PC-3 (cell line): Measurements from ENCODE around the gene HTRA2. TPM values are rescaled to one million over a fixed set of nuclear protein-coding genes. Genes with fewer than 3 reads are reported as not detected.

Experiments
- ATAC-seq: fragments of 200-7000 bp; cut with Tn5 transposase; 2 replicates; pipeline ENCODE4 v1.9.1; 2020; ENCODE audit warnings: mild to moderate bottlenecking, moderate library complexity
- BruUV-seq: library from RNA; stranded (reverse); fragments of 400-500 nt; replicated peaks from 2 replicates; lab custom pipeline; 2021; lab: Mats Ljungman, UMichigan
- CTCF ChIA-PET: fragments of 300-600 bp; sonication (Branson Sonifier 250); formaldehyde crosslinking; loops from one replicate; lab custom pipeline; 2022; ENCODE audit warnings: antibody characterized with exemption; lab: Charles Lee
- POLR2A ChIA-PET: fragments of 300-600 bp; sonication (Branson Sonifier 250); formaldehyde crosslinking; loops from one replicate; lab custom pipeline; 2022; ENCODE audit warnings: antibody characterized with exemption; ENCODE audit not compliant: unreplicated experiment; lab: Charles Lee
- DNase-seq: peaks from one replicate; pipeline ENCODE4 v3.0.0-alpha.2; 2015
- H2AFZ ChIP-seq: fragments of 300-600 bp; sonication (generic); 2 replicates; pipeline ENCODE4 v1.6.0; 2016; ENCODE audit warnings: antibody characterized with exemption, low read length
- H3F3A ChIP-seq: fragments of 300-600 bp; sonication (generic); one replicate; pipeline ENCODE4 v1.6.0; 2017; ENCODE audit warnings: antibody characterized with exemption, low read length, control low read depth, mild to moderate bottlenecking; ENCODE audit not compliant: unreplicated experiment
- H3K27ac ChIP-seq: fragments of 300-600 bp; sonication (generic); 2 replicates; pipeline ENCODE4 v1.5.1; 2016; ENCODE audit warnings: mild to moderate bottlenecking, low read length
- H3K27me3 ChIP-seq: fragments of 300-600 bp; sonication (generic); 2 replicates; pipeline ENCODE4 v1.6.1; 2016; ENCODE audit warnings: low read length, mixed read lengths
- H3K36me3 ChIP-seq: fragments of 300-600 bp; sonication (generic); 2 replicates; pipeline ENCODE4 v1.6.1; 2016; ENCODE audit warnings: low read depth, mixed run types, low read length, mixed read lengths
- H3K4me1 ChIP-seq: fragments of 300-600 bp; sonication (generic); 2 replicates; pipeline ENCODE4 v1.5.1; 2016; ENCODE audit warnings: low read length; ENCODE audit not compliant: insufficient read depth
- H3K4me2 ChIP-seq: fragments of 300-600 bp; sonication (generic); 2 replicates; pipeline ENCODE4 v1.6.0; 2016; ENCODE audit warnings: low read length
- H3K4me3 ChIP-seq: fragments of 300-600 bp; sonication (generic); 2 replicates; pipeline ENCODE4 v1.5.1; 2016; ENCODE audit warnings: mild to moderate bottlenecking, low read length, mixed read lengths
- H3K79me2 ChIP-seq: fragments of 300-600 bp; sonication (generic); 2 replicates; pipeline ENCODE4 v1.6.1; 2017; ENCODE audit warnings: low read length, mixed read lengths
- H3K9ac ChIP-seq: fragments of 300-600 bp; sonication (generic); 2 replicates; pipeline ENCODE4 v1.6.0; 2016; ENCODE audit warnings: mild to moderate bottlenecking, low read length
- H3K9me2 ChIP-seq: fragments of 300-600 bp; sonication (generic); replicated peaks from 2 replicates; pipeline ENCODE4 v1.6.1; 2016; ENCODE audit warnings: mixed run types, low read length, mixed read lengths
- H3K9me3 ChIP-seq: fragments of 300-600 bp; sonication (generic); 2 replicates; pipeline ENCODE4 v1.6.1; 2016; ENCODE audit warnings: low read length, mixed read lengths
- H4K20me1 ChIP-seq: fragments of 300-600 bp; sonication (generic); 2 replicates; pipeline ENCODE4 v1.6.1; 2016; ENCODE audit warnings: low read length, mixed read lengths
- CTCF ChIP-seq: fragments of 300-600 bp; sonication (generic); conservative IDR thresholded peaks from 2 replicates; pipeline ENCODE4 v1.5.1; 2017; ENCODE audit warnings: antibody characterized with exemption, low read depth, mild to moderate bottlenecking, low read length
- EZH2 ChIP-seq: fragments of 300-600 bp; sonication (generic); IDR thresholded peaks from one replicate; pipeline ENCODE4 v1.6.1; 2017; ENCODE audit warnings: antibody characterized with exemption, mild to moderate bottlenecking, low read length; ENCODE audit not compliant: unreplicated experiment
- EZH2phosphoT487 ChIP-seq: fragments of 300-600 bp; sonication (generic); IDR thresholded peaks from 2 replicates; pipeline ENCODE4 v1.6.1; 2018; ENCODE audit warnings: mild to moderate bottlenecking, antibody characterized with exemption, low read length, borderline replicate concordance
- intact Hi-C: fragments of 100-400 bp; cut with micrococcal nuclease; formaldehyde crosslinking; loops from 2 replicates; pipeline ENCODE4 v1.9.0; 2023
- total RNA-seq: library from RNA; depleted of rRNA; stranded (reverse); fragments of >200 nt; gene quantifications from 2 replicates; pipeline ENCODE4 v1.2.3, GENCODE V29; 2014

Gene HTRA2
- total RNA-seq, 1 experiment from 2014 or later = 71.8 TPM

GRCh38 chr2:74503506-74504475, 25.9 kb upstream of the HTRA2 start:
- intact Hi-C loops = no loop called here
- ATAC-seq (no peak), DNase-seq (no peak)
- TF ChIP-seq CTCF = no peak
- TF ChIP-seq EZH2phosphoT487 = no peak
- no peak for TF ChIP-seq EZH2
- CTCF ChIA-PET = no interaction called here
- H3K4me1 ChIP-seq = peaks cover 24% of the 10 kb centered on the region
- H3F3A ChIP-seq = no peaks in the 10 kb centered on the region
- no peak overlapping the region for H3K4me3 ChIP-seq
- H3K27ac ChIP-seq = no peak overlapping the region
- H3K9ac ChIP-seq = no peak overlapping the region
- no peaks in the 10 kb centered on the region for H4K20me1 ChIP-seq
- H3K9me2 ChIP-seq = no peaks in the 10 kb centered on the region
- POLR2A ChIA-PET = no interaction called here
- peaks cover 7% of the 10 kb centered on the region for H3K36me3 ChIP-seq
- peaks cover 22% of the 10 kb centered on the region for H3K79me2 ChIP-seq
- H3K27me3 ChIP-seq = no peaks in the 10 kb centered on the region
- H2AFZ ChIP-seq = no peak overlapping the region
- H3K9me3 ChIP-seq = no peaks in the 10 kb centered on the region
- no TSS peak for BruUV-seq
- H3K4me2 ChIP-seq = no peak overlapping the region

- no peak overlapping the region for H3K27ac ChIP-seq
- ChIA-PET POLR2A (no interaction called here), CTCF (no interaction called here)
- H3K9me3 ChIP-seq = no peaks in the 10 kb centered on the region
- H3K36me3 ChIP-seq = peaks cover 7% of the 10 kb centered on the region
- peaks cover 18% of the 10 kb centered on the region for H3K4me1 ChIP-seq
- H3K27me3 ChIP-seq = no peaks in the 10 kb centered on the region
- ATAC-seq = no peak
- H2AFZ ChIP-seq = no peak overlapping the region
- TF ChIP-seq CTCF (no peak), EZH2phosphoT487 (no peak), EZH2 (no peak)
- no peak overlapping the region for H3K9ac ChIP-seq
- H3K79me2 ChIP-seq = peaks cover 22% of the 10 kb centered on the region
- no TSS peak for BruUV-seq
- H3K4me2 ChIP-seq = no peak overlapping the region; the same call in 1 of the 2 replicates
- DNase-seq = no peak
- H3F3A ChIP-seq = no peaks in the 10 kb centered on the region
- H3K9me2 ChIP-seq = no peaks in the 10 kb centered on the region
- intact Hi-C loops = no loop called here
- no peak overlapping the region for H3K4me3 ChIP-seq
- no peaks in the 10 kb centered on the region for H4K20me1 ChIP-seq
Observed at GRCh38 chr2:74504591-74504990, 25.1 kb upstream of the HTRA2 start.
